GM13977 (cell line): Measurements from ENCODE around the gene DACH1.

Experiments used
- DNase-seq: peaks from one replicate; pipeline ENCODE4 v3.0.0; 2012; ENCODE audit warnings: low spot score
- in situ Hi-C: fragments of 300-500 bp; cut with MboI; formaldehyde crosslinking; loops from one replicate; pipeline ENCODE4 v1.12.0; 2022; ENCODE audit warnings: low sequenced_read_pairs, low pct_unique_long_range_greater_than_20kb, mixed read lengths, inconsistent platforms; ENCODE audit not compliant: unreplicated experiment
- TF ChIP-seq, protein P1 (sequence below): IDR thresholded peaks from 2 replicates; pipeline ENCODE4 v1.5.1; 2012; ENCODE audit warnings: mild to moderate bottlenecking, control low read depth; ENCODE audit not compliant: insufficient read depth; ENCODE audit errors: extremely low read depth, missing control alignments

Gene DACH1

GRCh38 chr13:71882120-71882519 lies 15.1 kb upstream of the DACH1 start:
- TF ChIP-seq, protein P1, sequence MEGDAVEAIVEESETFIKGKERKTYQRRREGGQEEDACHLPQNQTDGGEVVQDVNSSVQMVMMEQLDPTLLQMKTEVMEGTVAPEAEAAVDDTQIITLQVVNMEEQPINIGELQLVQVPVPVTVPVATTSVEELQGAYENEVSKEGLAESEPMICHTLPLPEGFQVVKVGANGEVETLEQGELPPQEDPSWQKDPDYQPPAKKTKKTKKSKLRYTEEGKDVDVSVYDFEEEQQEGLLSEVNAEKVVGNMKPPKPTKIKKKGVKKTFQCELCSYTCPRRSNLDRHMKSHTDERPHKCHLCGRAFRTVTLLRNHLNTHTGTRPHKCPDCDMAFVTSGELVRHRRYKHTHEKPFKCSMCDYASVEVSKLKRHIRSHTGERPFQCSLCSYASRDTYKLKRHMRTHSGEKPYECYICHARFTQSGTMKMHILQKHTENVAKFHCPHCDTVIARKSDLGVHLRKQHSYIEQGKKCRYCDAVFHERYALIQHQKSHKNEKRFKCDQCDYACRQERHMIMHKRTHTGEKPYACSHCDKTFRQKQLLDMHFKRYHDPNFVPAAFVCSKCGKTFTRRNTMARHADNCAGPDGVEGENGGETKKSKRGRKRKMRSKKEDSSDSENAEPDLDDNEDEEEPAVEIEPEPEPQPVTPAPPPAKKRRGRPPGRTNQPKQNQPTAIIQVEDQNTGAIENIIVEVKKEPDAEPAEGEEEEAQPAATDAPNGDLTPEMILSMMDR, result no peak
- in situ Hi-C loops, result no loop called here
- no peak for DNase-seq

DNA sequence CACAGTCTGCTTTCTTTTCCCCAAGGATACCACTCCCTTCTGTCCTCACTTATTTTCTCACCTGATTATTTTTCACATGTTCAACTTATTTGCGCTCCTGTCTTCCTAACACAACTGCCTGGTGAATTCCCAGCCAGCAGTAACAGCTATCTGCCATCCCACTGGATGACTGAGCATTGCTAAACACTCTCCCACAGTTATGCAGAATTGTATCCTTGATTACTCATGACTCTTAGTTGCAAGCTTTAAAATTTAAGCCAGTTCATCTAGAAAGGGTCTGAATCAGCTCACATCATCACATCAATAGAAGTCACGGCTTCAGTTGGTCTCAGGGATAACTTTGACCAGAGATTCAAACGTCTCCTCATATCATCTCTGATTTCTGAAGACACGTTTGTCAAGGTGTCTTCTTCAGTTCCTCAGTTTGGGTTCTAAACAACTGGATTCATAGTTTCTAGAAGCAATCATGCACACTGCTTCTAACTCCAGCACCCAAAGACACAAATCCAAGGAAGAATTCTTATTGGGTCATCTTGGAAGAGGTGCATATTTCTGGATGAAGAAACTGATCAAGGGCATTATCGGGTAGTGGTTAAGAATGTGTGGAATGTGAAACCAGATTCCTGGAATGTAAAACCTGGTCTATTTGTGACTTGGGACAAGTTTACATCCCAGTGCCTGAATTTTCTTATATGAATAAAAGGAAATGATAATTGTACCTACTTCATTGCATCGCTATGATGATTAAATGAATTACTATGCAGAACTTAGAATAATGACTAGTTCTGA lies 13.9 kb upstream of the DACH1 start:
- DNase-seq, result no peak
- TF ChIP-seq, protein P1, result no peak
- in situ Hi-C loops, result no loop called here

DNA sequence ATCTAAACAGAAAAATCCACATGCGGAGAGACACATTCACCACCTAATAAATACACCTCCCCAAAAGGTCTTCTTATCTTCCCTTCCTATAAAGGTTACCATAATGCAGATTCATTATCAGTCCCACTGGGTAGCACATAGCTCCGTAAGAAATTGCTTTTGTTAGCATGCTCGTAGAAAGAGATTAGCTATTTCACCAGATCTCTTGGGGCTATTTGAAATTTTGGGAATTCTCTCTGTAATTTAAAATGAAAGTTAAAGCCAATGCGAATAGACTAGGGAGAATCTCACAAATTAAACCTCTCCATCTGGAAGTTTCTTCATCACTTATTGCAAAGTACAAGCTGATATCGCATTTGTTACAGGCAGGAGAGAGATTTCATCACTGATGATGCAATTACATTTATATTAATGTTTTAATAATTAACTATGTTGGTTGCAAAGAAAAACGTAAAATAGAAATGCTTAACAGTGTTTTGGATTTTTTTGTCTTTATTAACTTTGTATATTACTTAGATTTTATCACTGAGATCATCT lies 12.9 kb upstream of the DACH1 start:
- in situ Hi-C loops, result no loop called here
- TF ChIP-seq, protein P1, result no peak
- DNase-seq, result no peak

- in situ Hi-C loops, result no loop called here
- TF ChIP-seq, protein P1, result peak; percentile 68
- peak; percentile 38 for DNase-seq
Observed at GRCh38 chr13:71879129-71879535, 12.1 kb upstream of the DACH1 start.

- TF ChIP-seq, protein P1, result no peak
- in situ Hi-C loops, result no loop called here
- no peak for DNase-seq
Observed at GRCh38 chr13:71877256-71877653, 10.3 kb upstream of the DACH1 start.

DNA sequence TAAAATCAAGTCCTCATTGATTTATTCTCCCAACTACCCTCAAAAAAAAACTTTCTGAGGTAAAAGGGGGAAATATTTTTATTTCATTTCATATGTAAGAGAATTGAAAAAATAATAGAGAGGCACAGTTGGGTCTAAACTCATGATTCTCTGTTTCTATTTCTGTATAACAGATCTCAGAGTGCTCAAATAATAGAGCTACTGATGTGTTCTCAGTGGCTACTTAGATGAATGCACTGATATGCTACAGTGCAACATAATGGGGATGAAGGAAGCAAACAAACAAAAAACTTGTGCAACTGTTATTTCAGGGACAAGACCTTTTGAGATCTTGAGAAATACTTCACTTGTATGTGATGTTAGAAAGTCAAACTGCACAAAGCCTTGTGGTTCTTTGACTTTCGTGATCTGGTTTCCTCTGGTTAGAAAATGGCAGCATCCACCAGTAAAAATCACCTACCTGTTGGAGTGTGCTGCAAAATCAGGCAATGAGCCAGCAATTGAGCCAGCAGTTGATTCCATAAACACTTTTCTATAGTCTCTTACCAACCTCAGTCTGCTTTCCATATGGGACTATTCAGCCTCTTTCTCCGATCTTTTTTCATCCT lies 9.7 kb upstream of the DACH1 start:
- in situ Hi-C loops, result no loop called here
- TF ChIP-seq, protein P1, result no peak
- DNase-seq, result no peak
